Thoracic aorta (tissue), 2 donors: ENCODE measurements around the gene CD84. TPM values are rescaled to one million over a fixed set of nuclear protein-coding genes. Genes with fewer than 3 reads are reported as not detected.

Experiments used
- ATAC-seq: fragments of 150-250 bp; one replicate; pipeline ENCODE4 v1.8.0; 2017; ENCODE audit warnings: low read depth; ENCODE audit not compliant: insufficient number of reproducible peaks, low FRiP score
- DNase-seq: peaks from one replicate; pipeline ENCODE4 v3.0.0-alpha.2; 2020; ENCODE audit warnings: low spot score
- H3K27ac ChIP-seq, 2 donors: fragments of 200-600 bp; sonication (generic); 1 replicate in 1 of 2; 2 replicates in 1 of 2; pipeline ENCODE4 v1.5.1; 2016; ENCODE audit warnings: mild to moderate bottlenecking in 2 of 2, moderate library complexity in 2 of 2
- H3K27me3 ChIP-seq: fragments of 200-600 bp; sonication (generic); replicated peaks from 2 replicates; pipeline ENCODE4 v1.6.0; 2016; ENCODE audit warnings: mild to moderate bottlenecking; ENCODE audit not compliant: insufficient read depth
- H3K36me3 ChIP-seq: fragments of 200-600 bp; sonication (generic); one replicate; pipeline ENCODE4 v1.5.1; 2016
- H3K4me1 ChIP-seq, 2 donors: fragments of 200-600 bp; sonication (generic); 1 replicate in 1 of 2; 2 replicates in 1 of 2; pipeline versions ENCODE4 v1.5.1 to v1.6.0; 2016; ENCODE audit warnings: low read depth in 2 of 2, mild to moderate bottlenecking in 1 of 2; ENCODE audit not compliant: control insufficient read depth in 1 of 2
- H3K4me3 ChIP-seq: fragments of 200-600 bp; sonication (generic); 2 replicates; pipeline ENCODE4 v1.5.1; 2016; ENCODE audit warnings: mild to moderate bottlenecking
- H3K9me3 ChIP-seq: fragments of 200-600 bp; sonication (generic); 2 replicates; pipeline ENCODE4 v1.5.1; 2016
- total RNA-seq, 2 donors: library from RNA; depleted of rRNA; stranded (reverse); fragments of >200 nt; gene quantifications; one replicate each; pipeline versions ENCODE4 v1.1.0 to v1.2.3, GENCODE V29; 2016
- TF ChIP-seq, protein P1 (sequence below): fragments of 200-600 bp; sonication (generic); IDR thresholded peaks from one replicate; pipeline ENCODE4 v1.5.1; 2019; ENCODE audit warnings: antibody characterized with exemption

Gene CD84
- total RNA-seq, 2 donors from 2014 or later: 11.6 to 12.7 TPM

DNA sequence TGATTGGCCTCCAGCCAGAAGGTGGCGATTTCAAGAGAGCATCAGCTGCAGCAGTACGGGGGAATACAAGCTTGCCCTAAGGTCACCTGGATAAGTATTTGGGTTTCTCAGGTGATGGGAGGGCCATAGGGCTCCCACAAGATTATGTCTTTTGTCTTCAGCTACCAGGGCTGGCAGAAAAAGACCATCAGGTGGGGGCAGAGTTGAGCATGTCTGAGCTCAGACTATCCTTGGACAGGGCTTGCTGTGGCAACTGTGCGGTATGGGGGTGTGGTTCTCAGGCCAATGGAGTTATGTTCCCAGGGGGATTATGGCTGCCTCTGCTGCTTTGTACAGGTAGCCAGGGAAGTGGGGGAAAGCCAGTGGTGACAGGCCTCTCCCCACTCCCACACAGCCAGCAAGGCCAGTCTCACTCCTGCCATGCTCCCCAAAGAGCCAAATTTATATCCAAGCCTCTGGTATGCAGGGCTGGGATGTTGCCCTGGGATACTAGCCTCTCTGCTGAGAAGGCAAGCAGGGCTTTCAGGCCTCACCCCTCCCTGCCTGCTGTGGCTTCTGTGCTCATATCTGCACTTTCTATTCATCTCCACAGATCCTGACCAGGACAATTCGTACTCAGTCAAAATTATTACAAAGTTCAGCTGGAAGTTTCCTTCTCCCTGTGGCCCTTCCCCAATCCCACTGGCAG lies 26.6 kb upstream of the CD84 start:
- no peaks in the 10 kb centered on the region for H3K4me1 ChIP-seq
- no peak for DNase-seq
- H3K9me3 ChIP-seq: peaks cover 7% of the 10 kb centered on the region
- no peak for ATAC-seq
- no peaks in the 10 kb centered on the region for H3K36me3 ChIP-seq
- H3K27ac ChIP-seq: no peak overlapping the region
- H3K27me3 ChIP-seq: no peaks in the 10 kb centered on the region
- no peak overlapping the region for H3K4me3 ChIP-seq
- TF ChIP-seq, protein P1, sequence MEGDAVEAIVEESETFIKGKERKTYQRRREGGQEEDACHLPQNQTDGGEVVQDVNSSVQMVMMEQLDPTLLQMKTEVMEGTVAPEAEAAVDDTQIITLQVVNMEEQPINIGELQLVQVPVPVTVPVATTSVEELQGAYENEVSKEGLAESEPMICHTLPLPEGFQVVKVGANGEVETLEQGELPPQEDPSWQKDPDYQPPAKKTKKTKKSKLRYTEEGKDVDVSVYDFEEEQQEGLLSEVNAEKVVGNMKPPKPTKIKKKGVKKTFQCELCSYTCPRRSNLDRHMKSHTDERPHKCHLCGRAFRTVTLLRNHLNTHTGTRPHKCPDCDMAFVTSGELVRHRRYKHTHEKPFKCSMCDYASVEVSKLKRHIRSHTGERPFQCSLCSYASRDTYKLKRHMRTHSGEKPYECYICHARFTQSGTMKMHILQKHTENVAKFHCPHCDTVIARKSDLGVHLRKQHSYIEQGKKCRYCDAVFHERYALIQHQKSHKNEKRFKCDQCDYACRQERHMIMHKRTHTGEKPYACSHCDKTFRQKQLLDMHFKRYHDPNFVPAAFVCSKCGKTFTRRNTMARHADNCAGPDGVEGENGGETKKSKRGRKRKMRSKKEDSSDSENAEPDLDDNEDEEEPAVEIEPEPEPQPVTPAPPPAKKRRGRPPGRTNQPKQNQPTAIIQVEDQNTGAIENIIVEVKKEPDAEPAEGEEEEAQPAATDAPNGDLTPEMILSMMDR: no peak

DNA sequence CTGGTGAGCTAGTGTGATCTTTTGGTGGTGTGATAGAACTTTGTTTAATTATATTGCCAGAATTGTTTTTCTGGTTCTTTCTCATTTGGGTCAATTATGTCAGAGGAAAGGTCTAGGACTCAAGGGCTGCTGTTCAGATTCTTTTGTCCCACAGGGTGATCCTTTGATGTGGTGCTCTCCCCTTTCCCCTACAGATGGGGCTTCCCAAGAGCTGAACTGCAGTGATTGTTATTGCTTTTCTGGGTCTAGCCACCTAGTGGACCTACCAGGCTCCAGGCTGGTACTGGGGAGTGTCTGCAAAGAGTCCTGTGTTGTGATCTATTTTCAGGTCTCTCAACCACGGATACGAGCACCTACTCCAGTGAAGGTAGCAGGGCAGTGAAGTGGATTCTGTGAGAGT lies 25.9 kb upstream of the CD84 start:
- no peak overlapping the region for H3K4me3 ChIP-seq
- no peaks in the 10 kb centered on the region for H3K36me3 ChIP-seq
- TF ChIP-seq, protein P1: no peak

GRCh38 chr1:160597705-160598104 lies 18.4 kb upstream of the CD84 start:
- H3K36me3 ChIP-seq: no peaks in the 10 kb centered on the region
- TF ChIP-seq, protein P1: no peak
- no peak overlapping the region for H3K27ac ChIP-seq
- DNase-seq (no peak), ATAC-seq (no peak)
- H3K9me3 ChIP-seq: peaks cover 7% of the 10 kb centered on the region
- H3K4me3 ChIP-seq: no peak overlapping the region
- no peaks in the 10 kb centered on the region for H3K27me3 ChIP-seq
- no peaks in the 10 kb centered on the region for H3K4me1 ChIP-seq

More for the DNA sequence above, 25.9 kb upstream of the CD84 start:
- DNase-seq (no peak), ATAC-seq (no peak)
- Histone ChIP-seq H3K27me3 (no peaks in the 10 kb centered on the region), H3K9me3 (peaks cover 7% of the 10 kb centered on the region), H3K27ac (no peak overlapping the region), H3K4me1 (no peaks in the 10 kb centered on the region)

GRCh38 chr1:160597051-160597450 lies 17.8 kb upstream of the CD84 start:
- H3K27me3 ChIP-seq: no peaks in the 10 kb centered on the region
- no peak overlapping the region for H3K4me3 ChIP-seq
- ATAC-seq (no peak), DNase-seq (no peak)
- TF ChIP-seq, protein P1: no peak
- no peaks in the 10 kb centered on the region for H3K36me3 ChIP-seq
- no peak overlapping the region for H3K27ac ChIP-seq
- H3K4me1 ChIP-seq: no peaks in the 10 kb centered on the region
- peaks cover 7% of the 10 kb centered on the region for H3K9me3 ChIP-seq

DNA sequence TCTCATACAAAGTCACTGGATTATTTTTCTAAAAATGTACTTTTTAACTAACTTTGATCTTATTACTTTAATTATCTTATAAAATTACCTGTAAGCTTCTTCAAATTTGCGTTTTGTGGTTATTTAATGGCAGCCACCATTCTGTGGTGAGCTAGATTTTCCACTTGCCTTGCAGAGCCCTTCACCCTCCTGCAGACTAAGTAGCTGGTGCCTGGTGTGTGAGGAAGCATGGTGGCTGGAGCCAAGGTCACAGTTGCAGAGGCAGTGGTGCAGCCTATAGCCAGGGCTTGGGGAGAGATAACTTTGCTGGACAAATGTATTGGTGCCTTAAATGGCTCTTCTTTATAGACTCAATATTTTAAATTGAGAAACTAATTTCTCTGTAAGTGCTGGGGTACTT lies 11.2 kb upstream of the CD84 start:
- Histone ChIP-seq H3K27me3 (no peaks in the 10 kb centered on the region), H3K9me3 (no peaks in the 10 kb centered on the region), H3K4me3 (no peak overlapping the region), H3K27ac (no peak overlapping the region), H3K36me3 (no peaks in the 10 kb centered on the region), H3K4me1 (no peaks in the 10 kb centered on the region)
- DNase-seq (no peak), ATAC-seq (no peak)
- TF ChIP-seq, protein P1: no peak
